Activated naive CD8-positive, alpha-beta T cell treated with anti-CD3 and anti-CD28 coated beads, Interleukin-2, amount 10 ng/mL, durations not matched to agents 7 days and 5 days (primary cell): ENCODE data around the gene SELENOW. TPM values are rescaled to one million over a fixed set of nuclear protein-coding genes. Genes with fewer than 3 reads are reported as not detected.
A peak's percentile ranks its signal among the peaks of the same experiment; 100 is the strongest.
"Not testable (repeated sequence)": the region's sequence is repeated elsewhere in the genome, so short reads cannot be mapped to it uniquely, and the experiment has no call there.

Experiments used
- ATAC-seq: fragments of 150-1000 bp; cut with Tn5 transposase; one replicate; pipeline ENCODE4 v1.10.0; 2021; ENCODE audit warnings: low read depth, moderate library complexity
- POLR2A ChIA-PET: fragments of 350-600 bp; sonication (Branson Sonifier 250); formaldehyde crosslinking; loops from one replicate; lab custom pipeline; 2021; ENCODE audit warnings: antibody characterized with exemption; lab: Charles Lee
- DNase-seq: peaks from one replicate; pipeline ENCODE4 v3.0.0; 2021
- H3K27ac Mint-ChIP-seq: one replicate; pipeline ENCODE4 v1.8.0; 2022; ENCODE audit warnings: mild to moderate bottlenecking, mixed read lengths
- H3K27me3 Mint-ChIP-seq: one replicate; pipeline ENCODE4 v1.8.0; 2022; ENCODE audit warnings: mild to moderate bottlenecking, moderate library complexity, mixed read lengths
- H3K36me3 Mint-ChIP-seq: one replicate; pipeline ENCODE4 v1.8.0; 2021; ENCODE audit warnings: mild to moderate bottlenecking, mixed read lengths
- H3K4me1 Mint-ChIP-seq: one replicate; pipeline ENCODE4 v1.8.0; 2021; ENCODE audit warnings: mixed read lengths
- H3K4me3 Mint-ChIP-seq: one replicate; pipeline ENCODE4 v1.8.0; 2022; ENCODE audit warnings: mild to moderate bottlenecking, moderate library complexity, mixed read lengths
- H3K9me3 Mint-ChIP-seq: one replicate; pipeline ENCODE4 v1.8.0; 2021; ENCODE audit warnings: mixed read lengths
- total RNA-seq, 2 experiments: library from RNA; stranded (reverse); gene quantifications; one replicate each; pipeline ENCODE4 v1.2.3, GENCODE V29; 2021

The SELENOW gene
- total RNA-seq, 2 experiments from 2014 or later, result 116 to 120 TPM

GRCh38 chr19:47802521-47803043, 24.1 kb downstream of the SELENOW start:
- no peak for DNase-seq
- Mint-ChIP-seq H3K4me3 (no peak overlapping the region), H3K36me3 (no peaks in the 10 kb centered on the region), H3K27ac (no peak overlapping the region), H3K4me1 (no peaks in the 10 kb centered on the region), H3K9me3 (no peaks in the 10 kb centered on the region), H3K27me3 (peaks cover 6% of the 10 kb centered on the region)
- POLR2A ChIA-PET, result interaction anchor here (0.6 kb wide), 1 partner anchor 280 kb away, joined by 3 read pairs; no protein-coding TSS in a partner anchor
- no peak for ATAC-seq

DNA sequence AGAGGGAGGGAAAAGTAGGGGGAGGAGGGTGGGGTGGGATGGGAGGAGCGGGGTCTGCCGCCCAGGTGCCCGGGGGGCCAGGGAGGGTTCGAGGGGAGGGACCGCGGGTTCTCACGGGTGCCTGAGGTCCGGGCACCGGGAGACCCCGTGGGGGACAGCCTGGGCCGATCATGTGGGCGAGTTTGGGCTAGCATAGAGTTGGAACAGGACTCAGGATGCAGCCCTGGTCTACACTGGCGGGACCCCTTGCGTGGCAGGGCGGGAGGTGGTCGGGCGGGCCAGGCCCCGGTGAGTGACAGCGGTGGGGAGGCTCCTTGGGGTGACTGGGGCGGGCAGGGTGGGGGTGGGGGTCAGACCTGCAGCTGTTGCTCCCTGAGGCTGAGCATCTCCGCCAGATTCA, 24.6 kb downstream of the SELENOW start:
- H3K36me3 Mint-ChIP-seq, ATAC-seq, H3K9me3 Mint-ChIP-seq, H3K27me3 Mint-ChIP-seq, DNase-seq, H3K4me1 Mint-ChIP-seq, H3K4me3 Mint-ChIP-seq, H3K27ac Mint-ChIP-seq, POLR2A ChIA-PET: not testable (repeated sequence)

GRCh38 chr19:47803671-47804070, 25.2 kb downstream of the SELENOW start:
- H3K4me1 Mint-ChIP-seq, ATAC-seq, H3K27ac Mint-ChIP-seq, H3K9me3 Mint-ChIP-seq, H3K4me3 Mint-ChIP-seq, H3K27me3 Mint-ChIP-seq, H3K36me3 Mint-ChIP-seq, POLR2A ChIA-PET, DNase-seq: not testable (repeated sequence)

DNA sequence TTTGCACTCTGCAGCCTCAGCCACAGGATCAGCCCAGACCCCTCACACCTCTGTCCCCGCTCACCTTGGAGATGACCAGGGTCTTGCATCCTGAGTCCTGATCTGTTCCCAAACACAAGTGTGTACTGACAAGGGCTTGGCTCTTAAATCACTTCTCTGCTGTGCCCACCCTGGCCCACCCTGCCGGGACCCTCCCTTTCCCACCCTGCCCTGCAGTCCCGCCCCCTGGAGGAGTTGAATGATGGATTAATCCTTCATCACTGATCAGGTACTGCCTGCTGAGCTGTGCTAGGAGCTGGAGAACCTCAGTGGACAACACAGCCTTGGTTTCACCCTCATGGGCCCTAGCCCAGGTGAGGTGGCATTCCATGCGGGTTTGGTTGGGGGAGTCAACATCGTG, 25.9 kb downstream of the SELENOW start, which contains the start of gene TPRX1:
Gene TPRX1, minus strand, starts transcription at position 101 of the 400 bp plus-strand sequence. Its CDS starts 12 bp downstream, at position 89.
- H3K4me3 Mint-ChIP-seq, H3K27me3 Mint-ChIP-seq, POLR2A ChIA-PET, H3K4me1 Mint-ChIP-seq, ATAC-seq, H3K36me3 Mint-ChIP-seq, H3K27ac Mint-ChIP-seq, DNase-seq, H3K9me3 Mint-ChIP-seq: not testable (repeated sequence)

DNA sequence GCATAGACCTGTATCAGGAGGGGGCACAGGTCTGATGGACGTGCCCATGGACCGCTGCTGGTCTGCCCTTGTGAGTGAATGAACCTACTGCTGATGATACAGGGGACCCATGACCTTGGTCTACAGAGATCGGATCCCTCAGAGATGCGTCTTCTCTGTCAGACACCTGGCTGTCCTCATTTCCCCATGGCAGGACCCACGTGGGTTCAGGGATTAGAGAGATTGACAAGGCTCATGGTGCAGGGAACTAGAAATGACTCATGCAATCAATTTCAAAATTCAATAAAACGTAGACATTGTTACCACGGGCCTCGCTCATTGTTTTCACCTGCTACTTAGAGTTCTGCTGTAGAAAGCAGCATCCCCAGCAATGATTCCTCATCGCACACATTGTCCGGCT, 26.8 kb downstream of the SELENOW start:
- ATAC-seq (no peak), DNase-seq (no peak)
- Mint-ChIP-seq H3K4me3 (no peak overlapping the region), H3K4me1 (no peaks in the 10 kb centered on the region), H3K9me3 (no peaks in the 10 kb centered on the region), H3K27me3 (peaks cover 3% of the 10 kb centered on the region), H3K27ac (no peak overlapping the region), H3K36me3 (no peaks in the 10 kb centered on the region)
- POLR2A ChIA-PET, result no interaction called here

GRCh38 chr19:47806435-47806834, 27.9 kb downstream of the SELENOW start:
- Mint-ChIP-seq H3K9me3 (no peaks in the 10 kb centered on the region), H3K27ac (no peak overlapping the region), H3K36me3 (no peaks in the 10 kb centered on the region), H3K4me1 (no peaks in the 10 kb centered on the region), H3K27me3 (peaks cover 4% of the 10 kb centered on the region), H3K4me3 (no peak overlapping the region)
- no peak for ATAC-seq
- no peak for DNase-seq
- POLR2A ChIA-PET, result no interaction called here

DNA sequence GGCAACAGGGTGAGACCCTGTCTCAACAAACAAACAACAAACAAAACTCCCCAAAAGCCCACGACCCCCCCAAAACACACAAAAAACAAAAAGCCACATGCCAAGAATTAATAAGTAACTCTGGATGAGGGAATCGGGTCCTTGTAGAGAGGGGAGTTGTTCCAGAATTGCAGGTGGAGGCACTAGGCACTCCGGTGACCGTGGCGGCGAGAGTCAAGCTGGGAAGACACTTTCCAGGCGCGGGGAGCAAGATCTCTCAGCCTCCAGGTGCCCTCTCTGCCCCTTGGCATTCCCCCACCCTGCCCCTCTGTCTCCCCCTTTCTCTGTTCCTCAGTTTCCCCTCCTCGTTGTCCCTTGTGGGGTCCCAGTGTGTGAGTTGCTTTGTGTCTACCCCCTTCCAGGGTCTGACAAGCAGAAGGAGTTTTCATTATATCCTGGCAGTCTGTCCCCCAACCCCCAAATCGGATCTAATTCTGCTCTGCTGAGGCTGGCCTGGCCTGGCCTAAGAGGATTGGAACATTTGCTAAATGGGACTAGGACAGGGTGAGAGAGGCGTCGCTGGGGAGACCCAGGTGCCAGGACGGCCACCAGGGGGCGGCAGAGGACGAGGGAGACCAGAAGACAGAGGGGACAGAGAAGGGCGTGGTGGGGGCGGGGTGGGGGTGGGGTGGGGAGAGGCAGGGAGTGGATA, 34.9 kb downstream of the SELENOW start:
- POLR2A ChIA-PET, result no interaction called here
- Mint-ChIP-seq H3K4me3 (no peak overlapping the region), H3K36me3 (no peaks in the 10 kb centered on the region), H3K27ac (no peak overlapping the region), H3K27me3 (peaks cover 8% of the 10 kb centered on the region), H3K4me1 (no peaks in the 10 kb centered on the region), H3K9me3 (no peaks in the 10 kb centered on the region)
- DNase-seq (peak; percentile 86), ATAC-seq (peak; percentile 80)

DNA sequence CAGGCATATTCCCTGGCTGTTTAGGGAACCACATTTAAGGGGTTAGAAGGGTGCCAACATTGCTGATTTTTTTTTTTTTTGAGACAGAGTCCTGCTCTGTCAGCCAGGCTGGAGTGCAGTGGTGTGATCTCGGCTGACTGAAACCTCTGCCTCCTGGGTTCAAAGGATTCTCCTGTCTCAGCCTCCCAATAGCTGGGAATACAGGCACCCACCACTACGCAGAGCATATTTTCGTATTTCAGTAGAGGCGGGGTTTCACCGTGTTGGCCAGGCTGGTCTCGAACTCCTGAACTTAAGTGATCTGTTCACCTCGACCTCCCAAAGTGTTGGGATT, 35.5 kb downstream of the SELENOW start:
- Mint-ChIP-seq H3K9me3 (no peaks in the 10 kb centered on the region), H3K27me3 (peaks cover 13% of the 10 kb centered on the region), H3K4me1 (no peaks in the 10 kb centered on the region), H3K27ac (no peak overlapping the region), H3K36me3 (no peaks in the 10 kb centered on the region), H3K4me3 (no peak overlapping the region)
- POLR2A ChIA-PET, result no interaction called here
- ATAC-seq (peak; percentile 22), DNase-seq (no peak)

DNA sequence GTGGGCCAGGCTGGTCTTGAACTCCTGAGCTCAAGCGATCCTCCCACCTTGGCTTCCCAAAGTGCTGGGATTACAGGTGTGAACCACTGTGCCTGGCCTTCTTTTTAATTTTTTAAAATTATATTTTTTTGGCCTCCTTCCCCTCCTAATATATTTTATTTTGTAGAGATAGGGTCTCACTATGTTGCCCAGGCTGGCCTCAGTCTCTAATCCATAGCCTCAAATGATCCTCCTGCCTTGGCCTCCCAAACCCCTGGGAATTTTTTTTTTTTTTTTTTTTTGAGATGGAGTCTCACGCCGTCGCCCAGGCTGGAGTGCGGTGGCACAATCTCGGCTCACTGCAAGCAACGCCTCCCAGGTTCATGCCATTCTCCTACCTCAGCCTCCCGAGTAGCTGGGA, 37.8 kb downstream of the SELENOW start:
- POLR2A ChIA-PET, H3K4me1 Mint-ChIP-seq, H3K36me3 Mint-ChIP-seq, H3K27ac Mint-ChIP-seq, DNase-seq, ATAC-seq, H3K9me3 Mint-ChIP-seq, H3K4me3 Mint-ChIP-seq: not testable (repeated sequence)
- H3K27me3 Mint-ChIP-seq, result peaks cover 32% of the 10 kb centered on the region

- H3K4me3 Mint-ChIP-seq, H3K4me1 Mint-ChIP-seq, POLR2A ChIA-PET, H3K36me3 Mint-ChIP-seq, DNase-seq, H3K27ac Mint-ChIP-seq, ATAC-seq, H3K9me3 Mint-ChIP-seq: not testable (repeated sequence)
- peaks cover 28% of the 10 kb centered on the region for H3K27me3 Mint-ChIP-seq
Measured at GRCh38 chr19:47818221-47818620, 39.7 kb downstream of the SELENOW start.

GRCh38 chr19:47819858-47820257, 41.4 kb downstream of the SELENOW start:
- Mint-ChIP-seq H3K4me1 (peaks cover 4% of the 10 kb centered on the region), H3K36me3 (no peaks in the 10 kb centered on the region), H3K27me3 (peaks cover 28% of the 10 kb centered on the region), H3K4me3 (peak overlapping the region; percentile 24), H3K9me3 (no peaks in the 10 kb centered on the region), H3K27ac (no peak overlapping the region)
- DNase-seq, result no peak
- no peak for ATAC-seq
- POLR2A ChIA-PET, result no interaction called here

- H3K4me1 Mint-ChIP-seq, result peaks cover 4% of the 10 kb centered on the region
- DNase-seq (no peak), ATAC-seq (no peak)
- H3K27ac Mint-ChIP-seq, result no peak overlapping the region
- H3K9me3 Mint-ChIP-seq, result no peaks in the 10 kb centered on the region
- POLR2A ChIA-PET, result no interaction called here
- H3K4me3 Mint-ChIP-seq, result no peak overlapping the region
- H3K36me3 Mint-ChIP-seq, result no peaks in the 10 kb centered on the region
- peaks cover 28% of the 10 kb centered on the region for H3K27me3 Mint-ChIP-seq
Measured at GRCh38 chr19:47820410-47820809, 41.9 kb downstream of the SELENOW start.

- peaks cover 4% of the 10 kb centered on the region for H3K4me1 Mint-ChIP-seq
- POLR2A ChIA-PET, result no interaction called here
- ATAC-seq (no peak), DNase-seq (no peak)
- no peaks in the 10 kb centered on the region for H3K9me3 Mint-ChIP-seq
- no peak within 1 kb of the TSS for H3K27ac Mint-ChIP-seq
- H3K36me3 Mint-ChIP-seq, result no peaks in the 10 kb centered on the region
- peaks cover 28% of the 10 kb centered on the region for H3K27me3 Mint-ChIP-seq
- H3K4me3 Mint-ChIP-seq, result no peak within 1 kb of the TSS
Measured at GRCh38 chr19:47821460-47822020, 43.0 kb downstream of the SELENOW start, which contains the start of gene CRX. TSS of gene CRX (plus strand) at chr19:47821937. CDS start at chr19:47834444, 12,507 bp downstream.

GRCh38 chr19:47824396-47824795, 45.9 kb downstream of the SELENOW start:
- no peak overlapping the region for H3K27ac Mint-ChIP-seq
- H3K27me3 Mint-ChIP-seq, result peaks cover 19% of the 10 kb centered on the region
- ATAC-seq, result no peak
- H3K36me3 Mint-ChIP-seq, result no peaks in the 10 kb centered on the region
- no peak overlapping the region for H3K4me3 Mint-ChIP-seq
- POLR2A ChIA-PET, result no interaction called here
- H3K4me1 Mint-ChIP-seq, result peaks cover 4% of the 10 kb centered on the region
- H3K9me3 Mint-ChIP-seq, result no peaks in the 10 kb centered on the region
- no peak for DNase-seq
